Endothelial cell of umbilical vein (primary cell): ENCODE data around the gene HOXB2.
A peak's percentile ranks its signal among the peaks of the same experiment; 100 is the strongest.

Source experiments
- MYC ChIP-seq: IDR thresholded peaks from one replicate; pipeline ENCODE4 v1.6.1; 2011; ENCODE audit warnings: mild to moderate bottlenecking, low read depth, low read length
- POLR2A ChIP-seq: IDR thresholded peaks from 2 replicates; pipeline ENCODE4 v1.6.1; 2012; ENCODE audit warnings: low read depth, mild to moderate bottlenecking, control low read depth, low read length
- TF ChIP-seq, protein P1 (sequence below), 2 donors: IDR thresholded peaks; 1 replicate in 1 of 2; 2 replicates in 1 of 2; pipeline ENCODE4 v1.5.1; 2011; ENCODE audit warnings: low read length in 2 of 2, mild to moderate bottlenecking in 2 of 2, moderate library complexity in 2 of 2, control low read depth in 1 of 2, inconsistent platforms in 1 of 2, low read depth in 1 of 2; ENCODE audit not compliant: insufficient read depth in 1 of 2; ENCODE audit errors: extremely low read depth in 1 of 2

DNA sequence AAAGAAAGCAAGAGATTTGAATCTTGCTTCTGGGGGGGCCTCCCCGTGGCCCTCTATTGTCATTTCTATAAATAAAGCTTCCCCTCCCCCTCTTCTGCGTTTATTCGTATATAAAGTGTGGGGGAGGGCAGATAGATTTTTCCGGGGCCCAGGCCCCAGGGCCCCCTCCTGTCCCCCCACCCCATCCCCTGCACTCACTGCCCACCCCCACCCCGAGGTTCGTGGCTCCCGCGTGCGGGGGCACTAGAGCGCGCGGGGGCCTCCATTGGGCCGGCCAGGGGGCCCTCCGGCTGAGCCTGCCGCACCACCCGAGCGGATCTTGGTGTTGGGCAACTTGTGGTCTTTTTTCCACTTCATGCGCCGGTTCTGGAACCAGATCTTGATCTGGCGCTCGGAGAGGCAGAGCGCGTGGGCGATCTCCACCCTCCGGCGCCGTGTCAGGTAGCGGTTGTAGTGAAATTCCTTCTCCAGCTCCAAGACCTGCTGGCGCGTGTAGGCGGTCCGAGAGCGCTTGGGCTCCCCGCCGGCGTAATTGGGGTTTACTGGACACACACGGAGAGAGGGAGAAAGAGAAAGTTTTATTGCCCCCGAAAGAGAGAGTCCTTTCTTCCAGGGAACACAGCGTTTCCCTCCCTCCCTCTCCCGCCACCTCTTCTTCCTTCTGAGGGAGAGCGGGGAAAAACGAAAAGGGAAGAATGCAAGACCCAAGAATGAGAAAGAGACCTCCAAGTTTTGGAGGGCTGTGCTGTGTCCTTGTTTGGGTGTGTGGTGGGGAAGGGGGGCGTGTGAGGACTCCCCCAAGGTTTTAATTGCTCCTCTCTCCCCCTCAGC lies 31.8 kb upstream of the HOXB2 start:
- TF ChIP-seq, protein P1, sequence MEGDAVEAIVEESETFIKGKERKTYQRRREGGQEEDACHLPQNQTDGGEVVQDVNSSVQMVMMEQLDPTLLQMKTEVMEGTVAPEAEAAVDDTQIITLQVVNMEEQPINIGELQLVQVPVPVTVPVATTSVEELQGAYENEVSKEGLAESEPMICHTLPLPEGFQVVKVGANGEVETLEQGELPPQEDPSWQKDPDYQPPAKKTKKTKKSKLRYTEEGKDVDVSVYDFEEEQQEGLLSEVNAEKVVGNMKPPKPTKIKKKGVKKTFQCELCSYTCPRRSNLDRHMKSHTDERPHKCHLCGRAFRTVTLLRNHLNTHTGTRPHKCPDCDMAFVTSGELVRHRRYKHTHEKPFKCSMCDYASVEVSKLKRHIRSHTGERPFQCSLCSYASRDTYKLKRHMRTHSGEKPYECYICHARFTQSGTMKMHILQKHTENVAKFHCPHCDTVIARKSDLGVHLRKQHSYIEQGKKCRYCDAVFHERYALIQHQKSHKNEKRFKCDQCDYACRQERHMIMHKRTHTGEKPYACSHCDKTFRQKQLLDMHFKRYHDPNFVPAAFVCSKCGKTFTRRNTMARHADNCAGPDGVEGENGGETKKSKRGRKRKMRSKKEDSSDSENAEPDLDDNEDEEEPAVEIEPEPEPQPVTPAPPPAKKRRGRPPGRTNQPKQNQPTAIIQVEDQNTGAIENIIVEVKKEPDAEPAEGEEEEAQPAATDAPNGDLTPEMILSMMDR (IDR thresholded peaks at IDR 0.05; ENCODE audit: extremely low read depth in 1 of 2, insufficient read depth in 1 of 2, low read depth in 1 of 2, low read length in 2 of 2), result no peak
- TF ChIP-seq MYC (no peak), POLR2A (peak; percentile 16)
